Measurements from ENCODE around the gene ODAD4. TPM values are rescaled to one million over a fixed set of nuclear protein-coding genes. Genes with fewer than 3 reads are reported as not detected.

Gene ODAD4
- total RNA-seq, 8 experiments from 2014 or later, result 0.31 to 10.4 (median 4.6) TPM

DNA sequence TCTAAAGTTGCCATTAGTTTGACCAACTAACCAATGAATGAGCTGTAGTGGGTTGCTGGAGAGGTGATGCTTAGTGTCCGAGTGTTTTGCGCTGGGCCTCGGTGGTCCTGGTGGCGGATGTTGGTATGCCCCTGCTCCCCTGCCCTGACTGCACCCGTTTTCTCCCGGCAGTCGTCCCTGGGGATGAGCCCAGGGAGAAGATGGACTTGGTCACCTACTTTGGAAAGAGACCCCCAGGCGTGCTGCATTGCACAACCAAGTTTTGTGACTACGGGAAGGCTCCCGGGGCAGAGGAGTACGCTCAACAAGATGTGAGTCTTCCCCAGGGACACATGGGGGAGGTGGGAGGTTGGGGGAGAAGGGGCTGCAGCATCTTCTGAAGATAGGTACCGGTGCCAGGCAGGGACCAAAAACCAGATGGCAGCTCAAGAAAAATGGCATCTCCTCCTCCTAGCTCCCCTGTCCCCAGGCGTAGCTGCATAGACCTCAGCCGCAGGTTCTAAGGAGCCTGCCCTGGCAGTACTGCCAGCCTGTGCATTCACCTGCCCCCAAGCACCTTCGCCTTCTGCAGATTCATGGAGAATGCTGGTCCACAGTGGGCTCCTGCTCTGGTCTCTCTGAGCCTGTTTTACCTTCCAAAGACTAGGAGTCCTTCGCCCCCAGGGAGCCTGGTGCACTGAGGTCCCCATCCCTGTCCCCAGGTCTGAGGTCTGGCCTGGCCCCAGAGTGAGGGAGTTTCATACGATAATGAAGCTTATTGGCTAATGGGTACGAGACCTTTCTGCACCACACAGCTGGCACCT, 41.5 kb downstream of the ODAD4 start:
- Histone ChIP-seq H3K27ac (no peak overlapping the region), H3K4me3 (no peak overlapping the region), H3K4me1 (replicated peaks in 1 of 2) (peaks cover 5 to 6% of the 10 kb centered on the region in 2 donors)
- WGBS, 10 experiments, result 60 to 100% (median 94%) methylated on average over 1 to 6 of the region's 18 CpGs; no CpG with 5 or more reads in 5 of the 10 experiments
- ATAC-seq (replicated peaks in 6 of 8), result no peak
- in situ Hi-C loops (cut with MboI; ENCODE audit: low pct_unique_long_range_greater_than_20kb in 2 of 9, low sequenced_read_pairs in 9 of 9, unreplicated experiment in 9 of 9), result loop anchor here in 1 of 9 experiments (25.0 kb wide), 1 partner anchor 140 kb away; the partner anchor contains the start of genes DHX58, HSPB9 and KAT2A

DNA sequence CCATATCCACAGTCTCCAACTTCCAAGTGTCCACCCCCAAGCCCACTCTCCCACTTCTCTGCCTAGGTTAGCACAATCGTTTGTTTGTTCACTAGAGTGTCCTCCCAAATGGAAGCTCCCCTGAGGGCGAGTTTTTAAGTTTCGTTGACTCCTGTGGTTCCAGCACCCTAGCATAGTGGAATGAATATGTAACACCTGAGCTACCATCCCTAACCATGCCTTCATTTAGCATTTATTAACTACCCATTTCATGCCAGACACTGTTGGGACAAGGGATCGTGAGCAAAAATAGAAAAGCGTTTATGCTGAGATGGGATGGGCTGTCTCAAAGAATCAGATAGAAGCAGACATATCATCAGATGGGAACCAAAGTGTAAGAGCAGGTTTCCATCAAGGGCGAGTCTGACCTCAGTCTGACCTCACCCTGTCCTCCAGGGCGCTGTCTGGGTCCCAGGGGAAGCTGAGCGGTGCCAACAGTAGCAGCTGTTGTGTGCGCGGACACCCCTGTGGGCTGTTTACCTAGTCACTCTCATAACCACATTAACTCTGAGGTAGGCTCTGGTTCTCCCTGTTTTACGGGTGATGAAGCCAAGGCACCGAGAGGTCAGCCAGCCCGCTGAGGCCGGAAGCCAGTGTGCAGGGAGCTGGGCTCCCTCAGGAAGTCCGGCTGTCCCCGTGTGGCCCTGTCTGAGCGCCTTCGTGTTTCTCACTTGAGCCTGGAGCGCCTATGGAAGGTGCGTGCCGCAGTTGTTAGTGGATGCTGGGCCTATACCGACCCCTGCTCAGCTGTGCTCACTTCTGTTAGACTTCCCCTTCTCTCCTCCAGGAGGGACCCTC, 42.4 kb downstream of the ODAD4 start:
- WGBS, 10 experiments, result 77 to 100% (median 93%) methylated on average over 2 to 13 of the region's 22 CpGs; no CpG with 5 or more reads in 4 of the 10 experiments
- Histone ChIP-seq H3K4me3 (no peak overlapping the region), H3K4me1 (replicated peaks in 1 of 2) (peaks cover 0 to under 1% of the 10 kb centered on the region in 2 donors), H3K27ac (peak overlapping the region in 1 of 2 donors; percentile 14)
- in situ Hi-C loops (cut with MboI; ENCODE audit: low pct_unique_long_range_greater_than_20kb in 2 of 9, low sequenced_read_pairs in 9 of 9, unreplicated experiment in 9 of 9), result loop anchor here in 1 of 9 experiments (25.0 kb wide), 1 partner anchor 140 kb away; the partner anchor contains the start of genes DHX58, HSPB9 and KAT2A
- ATAC-seq (replicated peaks in 6 of 8), result peak in 5 of 8 experiments; percentile 11 to 20 (median 15)

DNA sequence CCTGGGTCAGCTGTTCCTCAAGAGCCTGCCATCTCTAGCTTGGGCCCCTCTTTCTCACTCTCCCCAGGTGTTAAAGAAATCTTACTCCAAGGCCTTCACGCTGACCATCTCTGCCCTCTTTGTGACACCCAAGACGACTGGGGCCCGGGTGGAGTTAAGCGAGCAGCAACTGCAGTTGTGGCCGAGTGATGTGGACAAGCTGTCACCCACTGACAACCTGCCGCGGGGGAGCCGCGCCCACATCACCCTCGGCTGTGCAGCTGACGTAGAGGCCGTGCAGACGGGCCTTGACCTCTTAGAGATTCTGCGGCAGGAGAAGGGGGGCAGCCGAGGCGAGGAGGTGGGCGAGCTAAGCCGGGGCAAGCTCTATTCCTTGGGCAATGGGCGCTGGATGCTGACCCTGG, 43.0 kb downstream of the ODAD4 start:
- WGBS, 10 experiments, result 87 to 90% methylated on average over 5 to 14 of the region's 19 CpGs; no CpG with 5 or more reads in 8 of the 10 experiments
- Histone ChIP-seq H3K27ac (no peak overlapping the region), H3K4me3 (no peak overlapping the region)

DNA sequence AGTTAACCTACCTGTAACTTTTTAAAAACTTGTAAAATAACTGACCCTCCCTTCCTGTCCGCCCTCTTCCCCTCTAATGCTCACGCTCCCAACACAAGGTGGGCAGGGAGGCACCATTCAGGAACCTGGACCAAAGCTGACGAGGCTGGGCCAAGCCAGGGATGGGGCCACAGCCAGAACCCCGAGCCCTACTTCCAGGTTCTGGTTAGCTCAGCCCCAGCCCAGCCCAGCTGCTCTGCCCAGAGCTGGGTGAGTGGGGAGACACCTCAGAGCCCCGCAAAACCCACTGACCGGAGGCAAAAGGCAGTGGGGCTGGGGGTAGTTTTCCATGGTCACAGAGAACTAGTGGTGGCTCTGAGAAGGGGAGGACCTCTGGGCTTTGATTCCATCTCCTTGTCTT, 43.6 kb downstream of the ODAD4 start:
- no peak overlapping the region for H3K27ac ChIP-seq
- WGBS, 10 experiments, result 70 to 100% (median 88%) methylated on average over 2 to 5 of the region's 6 CpGs; no CpG with 5 or more reads in 5 of the 10 experiments
- H3K4me3 ChIP-seq, result no peak overlapping the region
- no peaks in the 10 kb centered on the region for H3K4me1 ChIP-seq (replicated peaks in 1 of 2)
- no peak for ATAC-seq (replicated peaks in 6 of 8)
- in situ Hi-C loops (cut with MboI; ENCODE audit: low pct_unique_long_range_greater_than_20kb in 2 of 9, low sequenced_read_pairs in 9 of 9, unreplicated experiment in 9 of 9), result loop anchor here in 1 of 9 experiments (25.0 kb wide), 1 partner anchor 138 kb away; the partner anchor contains the start of genes DHX58, HSPB9 and KAT2A

More for the DNA sequence above, 43.0 kb downstream of the ODAD4 start:
- peak in 2 of 8 experiments; percentile 3 to 7 for ATAC-seq (replicated peaks in 6 of 8)
- H3K4me1 ChIP-seq (replicated peaks in 1 of 2), result no peaks in the 10 kb centered on the region
- in situ Hi-C loops (cut with MboI; ENCODE audit: low pct_unique_long_range_greater_than_20kb in 2 of 9, low sequenced_read_pairs in 9 of 9, unreplicated experiment in 9 of 9), result loop anchor here in 1 of 9 experiments (25.0 kb wide), 1 partner anchor 139 kb away; the partner anchor contains the start of genes DHX58, HSPB9 and KAT2A

DNA sequence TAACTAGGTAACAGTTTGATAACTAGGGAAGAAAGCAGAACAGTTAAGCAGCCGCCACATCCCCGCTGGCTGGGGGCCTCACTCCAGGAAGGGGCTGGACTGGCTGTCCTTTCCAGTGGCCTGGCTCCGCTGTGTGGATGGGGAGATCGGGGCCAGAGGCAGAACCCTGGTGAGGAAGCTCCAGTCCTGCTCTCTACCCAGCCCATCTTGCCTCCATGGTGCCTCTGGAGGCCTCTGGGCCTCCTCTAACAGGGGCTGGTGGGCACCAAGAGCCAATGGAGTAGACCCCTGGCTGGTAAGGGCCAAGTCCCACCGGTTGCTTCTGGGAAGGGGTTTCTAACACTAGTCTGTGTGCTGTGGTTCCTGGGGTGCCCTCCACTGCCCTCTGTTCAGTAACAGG, 44.2 kb downstream of the ODAD4 start:
- Histone ChIP-seq H3K4me1 (replicated peaks in 1 of 2) (no peaks in the 10 kb centered on the region), H3K27ac (no peak overlapping the region), H3K4me3 (no peak overlapping the region)
- no CpG with 5 or more reads among the region's 5 CpGs for WGBS, 10 experiments
- ATAC-seq (replicated peaks in 6 of 8), result peak in 3 of 8 experiments; percentile 2 to 6 (median 4)
- in situ Hi-C loops (cut with MboI; ENCODE audit: low pct_unique_long_range_greater_than_20kb in 2 of 9, low sequenced_read_pairs in 9 of 9, unreplicated experiment in 9 of 9), result loop anchor here in 1 of 9 experiments (25.0 kb wide), 1 partner anchor 138 kb away; the partner anchor contains the start of genes DHX58, HSPB9 and KAT2A

DNA sequence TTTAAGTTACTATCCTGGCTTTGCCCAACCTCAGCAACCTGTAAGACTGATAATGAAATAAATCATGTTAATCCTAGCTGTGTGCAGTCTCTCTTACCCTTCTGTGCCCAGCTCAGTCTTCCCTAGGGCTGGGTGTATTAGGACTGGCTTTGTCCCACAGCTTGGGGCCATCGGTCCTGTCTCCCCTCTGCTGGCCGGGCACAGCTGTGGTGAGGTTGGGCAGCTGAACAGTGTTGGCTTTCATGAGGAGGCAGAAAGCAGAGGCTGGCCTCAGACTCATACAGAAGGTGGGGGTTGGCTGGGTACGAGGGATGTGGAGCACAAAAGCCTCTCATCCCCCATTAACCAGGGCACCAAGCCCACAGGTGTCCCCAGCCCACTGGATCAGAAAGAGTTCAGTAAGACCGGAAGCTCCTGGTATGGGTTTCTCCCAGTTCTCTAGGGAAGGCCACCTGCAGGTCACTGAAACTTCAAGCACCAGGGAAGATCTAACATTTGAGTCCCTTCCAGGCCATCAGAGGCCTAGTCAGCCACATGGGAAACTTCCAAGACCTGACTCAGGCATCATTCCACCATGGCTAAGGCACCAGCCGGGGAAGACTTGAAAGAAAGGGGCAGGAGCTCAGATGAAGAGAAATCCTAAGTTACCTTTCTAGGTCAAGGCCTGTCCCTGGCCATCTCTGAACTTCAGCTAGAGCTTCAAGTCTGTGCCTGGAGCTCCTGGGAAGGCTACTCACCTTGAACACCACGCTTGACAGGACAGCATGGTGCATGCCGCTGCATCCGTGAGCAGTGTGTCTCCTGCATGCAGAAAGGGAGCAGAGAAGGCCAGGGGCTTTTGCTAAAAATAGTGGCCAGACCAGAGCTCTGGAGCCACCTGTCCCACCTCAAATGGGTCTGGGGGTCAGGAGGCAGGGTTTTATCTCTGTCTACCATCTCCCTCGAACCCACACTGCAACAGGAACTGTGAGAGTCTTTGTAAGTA, 45.0 kb downstream of the ODAD4 start:
- in situ Hi-C loops (cut with MboI; ENCODE audit: low pct_unique_long_range_greater_than_20kb in 2 of 9, low sequenced_read_pairs in 9 of 9, unreplicated experiment in 9 of 9), result no loop called here
- WGBS, 10 experiments, result 80 to 100% (median 92%) methylated on average over 1 to 6 of the region's 9 CpGs; no CpG with 5 or more reads in 1 of the 10 experiments
- Histone ChIP-seq H3K4me1 (replicated peaks in 1 of 2) (no peaks in the 10 kb centered on the region), H3K27ac (no peak overlapping the region), H3K4me3 (no peak overlapping the region)
- ATAC-seq (replicated peaks in 6 of 8), result peak in 1 of 8 experiments; percentile 15

DNA sequence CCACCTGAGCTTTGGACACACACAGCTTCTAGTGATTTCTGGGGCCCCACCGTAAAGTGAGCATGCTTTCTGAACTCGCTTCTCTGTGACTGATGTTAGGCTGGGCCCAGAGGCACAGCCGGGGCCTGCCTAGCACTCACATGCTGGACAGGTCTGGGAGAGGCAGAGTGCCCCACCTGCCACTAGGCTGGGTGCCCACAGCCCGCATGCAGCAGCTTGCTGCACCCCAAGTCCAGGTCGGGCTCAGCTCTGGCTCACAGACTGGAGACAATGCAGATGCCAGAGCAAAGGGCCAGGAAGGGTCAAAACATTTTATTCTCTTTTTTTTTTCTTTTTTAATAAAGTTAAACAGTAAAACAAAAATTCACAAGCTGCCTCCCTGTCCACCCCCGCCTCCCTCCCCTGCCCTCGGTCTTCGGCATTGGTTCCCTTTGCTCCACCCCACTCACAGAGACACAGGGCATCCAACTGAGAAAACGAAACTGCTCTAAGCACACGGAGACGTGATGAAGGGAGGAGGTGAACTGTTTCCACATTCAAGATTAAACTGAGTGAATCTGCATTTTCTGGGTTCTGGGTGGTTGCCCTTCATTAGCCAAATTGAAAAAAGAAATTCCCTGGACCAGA, 45.8 kb downstream of the ODAD4 start:
- in situ Hi-C loops (cut with MboI; ENCODE audit: low pct_unique_long_range_greater_than_20kb in 2 of 9, low sequenced_read_pairs in 9 of 9, unreplicated experiment in 9 of 9), result no loop called here
- peak in 2 of 8 experiments; percentile 91 to 93 for ATAC-seq (replicated peaks in 6 of 8)
- Histone ChIP-seq H3K4me3 (no peak overlapping the region), H3K27ac (no peak overlapping the region), H3K4me1 (replicated peaks in 1 of 2) (no peaks in the 10 kb centered on the region)
- WGBS, 10 experiments, result 52 to 100% (median 81%) methylated on average over 1 to 5 of the region's 11 CpGs; no CpG with 5 or more reads in 4 of the 10 experiments

DNA sequence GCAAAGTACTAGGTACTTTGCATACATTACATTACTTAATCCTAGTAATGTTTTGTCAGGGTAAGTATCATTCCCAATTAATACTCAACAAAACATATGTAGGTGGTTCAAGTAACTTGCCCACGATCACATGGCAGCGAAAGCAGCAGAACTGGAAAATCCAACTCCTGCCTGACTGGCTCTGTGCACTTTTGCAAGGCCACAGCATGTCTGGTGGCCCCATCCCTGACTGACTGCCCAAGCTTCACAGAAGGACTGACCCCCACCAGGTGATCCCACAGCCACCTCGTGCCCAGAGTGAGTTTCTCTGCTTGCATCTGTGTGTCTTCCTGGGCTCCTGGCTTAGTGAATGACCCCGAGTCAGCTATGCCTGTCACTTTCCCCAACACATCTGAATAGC, 47.6 kb downstream of the ODAD4 start:
- H3K27ac ChIP-seq, result no peak overlapping the region
- 81 to 100% (median 89%) methylated on average over 1 to 4 of the region's 4 CpGs; no CpG with 5 or more reads in 4 of the 10 experiments for WGBS, 10 experiments

DNA sequence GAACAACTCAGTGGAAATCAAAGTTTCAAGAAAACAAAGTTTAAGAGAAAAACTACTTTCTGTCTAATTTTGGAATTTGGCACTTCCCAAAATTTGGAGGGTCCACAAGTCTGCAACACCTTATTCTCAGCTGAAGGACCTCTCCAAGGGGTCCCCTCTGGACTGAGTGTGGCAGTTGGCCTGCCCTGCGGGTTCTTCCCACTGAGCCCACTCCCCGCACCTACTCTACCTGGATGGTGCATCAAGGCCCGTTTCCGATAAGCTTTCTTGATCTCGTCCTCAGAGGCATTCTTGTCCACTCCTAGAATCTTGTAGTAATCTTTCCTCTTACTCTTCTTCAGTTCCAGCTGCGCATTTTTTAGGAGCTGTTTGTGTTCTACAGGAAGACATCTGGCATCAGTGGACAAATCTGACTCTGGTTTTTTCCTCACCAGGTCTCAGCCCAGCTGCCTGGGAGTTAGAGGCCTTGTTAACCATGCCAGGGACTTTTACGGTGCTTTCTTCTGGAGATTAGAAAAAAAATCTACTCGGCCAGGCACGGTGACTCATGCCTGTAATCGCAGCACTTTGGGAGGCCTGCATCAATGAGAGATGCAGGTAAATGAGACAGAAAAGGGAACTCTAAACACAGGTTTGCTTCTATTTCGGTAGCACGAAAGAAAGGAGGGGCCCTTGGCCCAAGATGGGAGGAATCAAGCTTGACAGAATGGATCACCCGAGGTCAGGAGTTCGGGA, 51.8 kb downstream of the ODAD4 start:
- Histone ChIP-seq H3K4me3 (no peak overlapping the region), H3K27ac (no peak overlapping the region), H3K4me1 (replicated peaks in 1 of 2) (no peaks in the 10 kb centered on the region)
- ATAC-seq (replicated peaks in 6 of 8), result peak in 1 of 8 experiments; percentile 17
- in situ Hi-C loops (cut with MboI; ENCODE audit: low pct_unique_long_range_greater_than_20kb in 2 of 9, low sequenced_read_pairs in 9 of 9, unreplicated experiment in 9 of 9), result no loop called here
- 80 to 100% (median 100%) methylated on average over 2 to 11 of the region's 14 CpGs; no CpG with 5 or more reads in 1 of the 10 experiments for WGBS, 10 experiments

More for the DNA sequence above, 47.6 kb downstream of the ODAD4 start:
- no peak for ATAC-seq (replicated peaks in 6 of 8)
- no peak overlapping the region for H3K4me3 ChIP-seq
- in situ Hi-C loops (cut with MboI; ENCODE audit: low pct_unique_long_range_greater_than_20kb in 2 of 9, low sequenced_read_pairs in 9 of 9, unreplicated experiment in 9 of 9), result no loop called here
- no peaks in the 10 kb centered on the region for H3K4me1 ChIP-seq (replicated peaks in 1 of 2)

DNA sequence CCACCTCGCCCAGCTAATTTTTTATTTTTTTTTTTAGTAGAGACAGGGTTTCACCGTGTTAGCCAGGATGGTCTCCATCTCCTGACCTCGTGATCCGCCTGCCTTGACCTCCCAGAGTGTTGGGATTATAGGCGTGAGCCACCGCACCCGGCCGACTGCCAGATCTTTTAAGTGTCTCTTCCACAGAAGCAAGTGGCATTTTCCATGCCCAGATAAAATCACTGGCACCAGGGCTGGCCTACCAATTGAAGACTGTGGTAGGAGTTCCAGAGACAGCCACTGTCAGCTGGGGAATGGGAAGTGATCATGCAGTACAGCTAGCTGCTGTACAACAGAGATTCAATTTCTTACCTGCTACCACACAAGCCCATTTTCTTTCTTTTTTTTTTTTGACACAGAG, 54.0 kb downstream of the ODAD4 start:
- no peak overlapping the region for H3K4me3 ChIP-seq
- H3K27ac ChIP-seq, result no peak overlapping the region
- WGBS, 10 experiments, result 100% methylated on average over 1 to 6 of the region's 8 CpGs; no CpG with 5 or more reads in 5 of the 10 experiments
- ATAC-seq (replicated peaks in 6 of 8), result no peak
- H3K4me1 ChIP-seq (replicated peaks in 1 of 2), result no peaks in the 10 kb centered on the region
- in situ Hi-C loops (cut with MboI; ENCODE audit: low pct_unique_long_range_greater_than_20kb in 2 of 9, low sequenced_read_pairs in 9 of 9, unreplicated experiment in 9 of 9), result no loop called here

DNA sequence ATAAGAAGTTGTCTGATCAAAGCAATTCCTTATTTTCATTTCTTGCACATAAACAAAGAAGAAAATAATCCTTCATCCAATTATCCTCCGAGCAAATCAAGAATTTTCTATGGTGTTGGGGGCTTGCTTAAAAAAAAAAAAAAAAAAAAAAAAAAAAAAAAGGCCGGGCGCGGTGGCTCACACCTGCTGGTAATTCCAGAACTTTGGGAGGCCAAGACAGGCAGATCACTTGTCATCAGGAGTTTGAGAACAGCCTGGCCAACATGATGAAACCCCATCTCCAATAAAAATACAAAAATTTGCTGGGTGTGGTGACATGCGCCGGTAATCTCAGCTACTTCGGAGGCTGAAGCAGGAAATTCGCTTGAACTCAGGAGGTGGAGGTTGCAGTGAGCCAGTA, 55.5 kb downstream of the ODAD4 start:
- Histone ChIP-seq H3K4me1 (replicated peaks in 1 of 2) (no peaks in the 10 kb centered on the region), H3K27ac (no peak overlapping the region), H3K4me3 (no peak overlapping the region)
- in situ Hi-C loops (cut with MboI; ENCODE audit: low pct_unique_long_range_greater_than_20kb in 2 of 9, low sequenced_read_pairs in 9 of 9, unreplicated experiment in 9 of 9), result no loop called here
- 67 to 100% (median 92%) methylated on average over 1 to 8 of the region's 8 CpGs for WGBS, 10 experiments
- no peak for ATAC-seq (replicated peaks in 6 of 8)

Measured in motor neuron (in vitro differentiated cells).